ENCODE results near the gene NOTUM. TPM values are rescaled to one million over a fixed set of nuclear protein-coding genes. Genes with fewer than 3 reads are reported as not detected.

Gene NOTUM
- total and polyA plus RNA-seq, 4 donors, result 0.71 to 7.6 (median 2.2) TPM

- WGBS, 2 donors, result 17 to 21% methylated on average over 61 to 82 of the region's 82 CpGs
- Histone ChIP-seq H3K4me1 (ENCODE audit: control insufficient read depth in 5 of 5, insufficient read depth in 5 of 5, low read length in 5 of 5) (peaks cover 0 to 16% (median 11%) of the 10 kb centered on the region in 5 donors), H3K9me3 (ENCODE audit: control insufficient read depth in 4 of 4, insufficient read depth in 3 of 4, low read length in 3 of 4) (no peaks in the 10 kb centered on the region), H3K36me3 (ENCODE audit: control insufficient read depth in 4 of 4, insufficient read depth in 4 of 4, low read length in 4 of 4) (no peaks in the 10 kb centered on the region), H3K27ac (ENCODE audit: low read depth in 1 of 2, low read length in 1 of 2) (no peak overlapping the region), H3K27me3 (ENCODE audit: control insufficient read depth in 3 of 3, insufficient read depth in 3 of 3, low read length in 2 of 3) (peaks cover 0 to 26% (median 7%) of the 10 kb centered on the region in 3 donors), H3K4me3 (no peak overlapping the region), H3K9ac (ENCODE audit: insufficient read depth in 1 of 2, low read length in 2 of 2) (no peak overlapping the region)
- no peak for ATAC-seq (ENCODE audit: insufficient read depth, low FRiP score)
- peak in 1 of 3 donors; percentile 21 for DNase-seq
- TF ChIP-seq CTCF (IDR thresholded peaks at IDR 0.05; ENCODE audit: control extremely low read depth, extremely low read depth), result no peak
Measured at GRCh38 chr17:81961521-81962498, 823 bp upstream of the NOTUM start.

GRCh38 chr17:81960130-81960958, 643 bp downstream of the NOTUM start:
- no peak for TF ChIP-seq CTCF (IDR thresholded peaks at IDR 0.05; ENCODE audit: control extremely low read depth, extremely low read depth)
- Histone ChIP-seq H3K36me3 (ENCODE audit: control insufficient read depth in 4 of 4, insufficient read depth in 4 of 4, low read length in 4 of 4) (no peaks in the 10 kb centered on the region), H3K27ac (ENCODE audit: low read depth in 1 of 2, low read length in 1 of 2) (no peak overlapping the region), H3K9me3 (ENCODE audit: control insufficient read depth in 4 of 4, insufficient read depth in 3 of 4, low read length in 3 of 4) (no peaks in the 10 kb centered on the region), H3K4me3 (peak overlapping the region; percentile 9), H3K27me3 (ENCODE audit: control insufficient read depth in 3 of 3, insufficient read depth in 3 of 3, low read length in 2 of 3) (peaks cover 0 to 26% (median 7%) of the 10 kb centered on the region in 3 donors), H3K4me1 (ENCODE audit: control insufficient read depth in 5 of 5, insufficient read depth in 5 of 5, low read length in 5 of 5) (peaks cover 0 to 11% (median 4%) of the 10 kb centered on the region in 5 donors), H3K9ac (ENCODE audit: insufficient read depth in 1 of 2, low read length in 2 of 2) (no peak overlapping the region)
- 2 to 3% methylated on average over 90 to 98 of the region's 98 CpGs for WGBS, 2 donors
- DNase-seq, result peak in 1 of 3 donors; percentile 12
- ATAC-seq (ENCODE audit: insufficient read depth, low FRiP score), result no peak

GRCh38 chr17:81959362-81960129, 1.4 kb downstream of the NOTUM start:
- peak; percentile 98 for TF ChIP-seq CTCF (IDR thresholded peaks at IDR 0.05; ENCODE audit: control extremely low read depth, extremely low read depth)
- Histone ChIP-seq H3K4me1 (ENCODE audit: control insufficient read depth in 5 of 5, insufficient read depth in 5 of 5, low read length in 5 of 5) (peaks cover 0 to 11% (median 4%) of the 10 kb centered on the region in 5 donors), H3K9me3 (ENCODE audit: control insufficient read depth in 4 of 4, insufficient read depth in 3 of 4, low read length in 3 of 4) (no peaks in the 10 kb centered on the region), H3K27ac (ENCODE audit: low read depth in 1 of 2, low read length in 1 of 2) (no peak overlapping the region), H3K36me3 (ENCODE audit: control insufficient read depth in 4 of 4, insufficient read depth in 4 of 4, low read length in 4 of 4) (no peaks in the 10 kb centered on the region), H3K4me3 (peak overlapping the region; percentile 9), H3K9ac (ENCODE audit: insufficient read depth in 1 of 2, low read length in 2 of 2) (no peak overlapping the region), H3K27me3 (ENCODE audit: control insufficient read depth in 3 of 3, insufficient read depth in 3 of 3, low read length in 2 of 3) (peaks cover 0 to 26% (median 7%) of the 10 kb centered on the region in 3 donors)
- 2 to 3% methylated on average over 77 to 112 of the region's 112 CpGs for WGBS, 2 donors
- DNase-seq (peak; percentile 54 to 65 (median 60)), ATAC-seq (ENCODE audit: insufficient read depth, low FRiP score) (peak; percentile 94)

All from lung (tissue), 12 donors.